ENCODE measurements around the gene EFHC1.
A peak's percentile ranks its signal among the peaks of the same experiment; 100 is the strongest.
"Not testable (repeated sequence)": the region's sequence is repeated elsewhere in the genome, so short reads cannot be mapped to it uniquely, and the experiment has no call there.

The EFHC1 gene

DNA sequence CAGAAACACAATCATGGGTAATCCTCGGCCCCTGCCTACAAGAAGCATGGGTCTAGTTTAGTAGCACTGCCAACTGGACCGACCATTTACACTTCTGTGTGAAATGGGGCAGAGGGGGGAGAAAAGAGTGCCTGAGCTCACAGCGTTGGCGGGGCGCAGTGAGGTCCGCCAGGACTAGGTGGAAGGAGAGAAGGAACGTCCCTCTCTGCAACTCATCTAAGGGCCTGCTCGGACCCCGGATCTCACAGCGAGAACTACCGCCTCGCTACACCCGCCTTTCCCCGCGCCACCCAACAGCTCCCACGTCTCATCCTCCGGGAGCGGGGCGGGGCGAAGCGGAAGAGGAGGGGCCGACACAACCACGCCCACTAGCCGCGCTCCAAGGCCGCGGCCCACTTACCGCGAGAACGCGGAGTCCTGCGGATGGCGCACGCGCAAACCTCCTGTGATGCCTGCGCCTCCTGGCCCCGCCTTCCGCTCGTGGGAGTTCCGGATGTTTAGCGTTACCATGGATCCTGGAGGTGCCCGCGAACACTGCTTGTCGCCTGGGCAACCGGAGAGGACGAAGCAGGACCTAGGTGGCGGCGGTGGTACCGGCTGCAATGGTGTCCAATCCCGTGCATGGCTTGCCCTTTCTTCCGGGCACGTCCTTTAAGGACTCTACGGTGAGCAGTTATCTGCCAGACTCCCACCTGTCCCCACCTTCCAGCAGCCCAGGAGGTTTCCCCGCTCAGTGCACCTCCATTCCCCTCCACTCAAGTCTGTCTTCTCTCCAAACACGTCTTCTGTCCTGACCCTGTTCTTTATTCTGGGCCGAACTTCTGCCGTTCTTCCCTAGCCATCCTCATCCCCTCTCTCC, at the start of gene EFHC1:
TSS of gene EFHC1 (plus strand) at position 534 of the 859 bp plus-strand sequence. CDS start at position 603, 69 bp downstream.
- peak; percentile 99 for DNase-seq

DNA sequence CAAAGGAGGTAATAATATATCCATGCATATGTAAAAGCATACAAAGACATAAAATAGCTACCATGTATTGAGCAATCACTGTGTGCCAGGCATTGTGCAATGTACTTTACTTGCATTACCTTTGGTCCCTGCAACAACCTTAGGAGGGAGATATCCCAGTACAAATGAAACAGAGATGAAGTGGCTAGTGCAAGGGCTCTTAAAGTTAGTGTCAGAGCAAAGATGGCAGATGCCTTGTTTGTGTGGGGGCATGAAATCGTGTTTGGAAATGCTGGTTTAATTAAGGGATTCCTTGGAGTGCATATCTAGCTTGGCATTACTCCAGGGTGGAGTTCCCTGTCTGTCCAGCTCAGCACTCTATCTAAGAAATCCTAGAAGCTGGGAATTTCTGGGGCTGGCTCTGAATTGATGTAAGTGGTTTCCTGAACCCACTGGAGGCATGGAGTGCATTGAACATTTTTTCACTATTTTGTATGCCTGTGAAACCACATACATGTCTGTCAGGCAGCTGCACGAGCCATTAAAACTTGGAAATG, 48.4 kb upstream of the EFHC1 start:
- no peak for DNase-seq

GRCh38 chr6:52373151-52373690, 46.9 kb upstream of the EFHC1 start:
- no peak for DNase-seq

GRCh38 chr6:52374247-52374646, 45.9 kb upstream of the EFHC1 start:
- no peak for DNase-seq

DNA sequence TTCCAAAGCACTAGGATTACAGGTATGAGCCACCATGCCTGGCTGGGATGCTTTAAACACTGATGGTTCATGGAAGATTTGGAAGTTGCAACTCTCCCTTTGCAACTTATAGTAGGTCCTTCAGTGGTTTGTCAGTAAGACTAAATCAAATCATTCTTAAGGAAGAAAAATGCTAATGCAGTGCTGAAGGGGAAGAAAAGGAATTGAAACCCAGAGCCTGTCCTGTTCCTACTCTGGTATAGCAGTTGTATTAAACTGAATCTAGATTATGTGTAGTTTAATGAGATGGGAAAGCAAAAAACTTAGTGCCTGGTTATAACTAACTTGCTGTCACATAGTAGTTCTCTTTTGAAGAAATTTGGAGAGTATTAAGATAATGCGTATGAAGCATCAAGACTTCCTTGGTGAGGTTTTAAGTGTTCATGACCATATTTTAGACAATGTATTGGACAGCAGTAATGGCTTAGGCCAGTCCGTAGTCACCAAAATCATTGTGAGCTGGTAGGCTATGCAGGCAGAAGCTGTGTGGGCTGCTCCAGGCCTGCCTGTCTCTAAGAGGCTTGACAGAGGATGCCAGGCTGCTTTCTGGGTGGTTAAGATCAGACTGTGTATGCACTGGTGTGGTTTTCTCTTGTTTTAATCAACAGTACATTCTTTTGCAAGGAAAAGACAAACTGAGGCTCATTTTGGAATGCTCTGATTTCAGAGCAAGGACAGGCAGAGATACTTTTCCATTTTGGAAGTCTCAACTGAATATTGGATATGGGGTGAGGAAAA, 44.2 kb upstream of the EFHC1 start:
- no peak for DNase-seq

DNA sequence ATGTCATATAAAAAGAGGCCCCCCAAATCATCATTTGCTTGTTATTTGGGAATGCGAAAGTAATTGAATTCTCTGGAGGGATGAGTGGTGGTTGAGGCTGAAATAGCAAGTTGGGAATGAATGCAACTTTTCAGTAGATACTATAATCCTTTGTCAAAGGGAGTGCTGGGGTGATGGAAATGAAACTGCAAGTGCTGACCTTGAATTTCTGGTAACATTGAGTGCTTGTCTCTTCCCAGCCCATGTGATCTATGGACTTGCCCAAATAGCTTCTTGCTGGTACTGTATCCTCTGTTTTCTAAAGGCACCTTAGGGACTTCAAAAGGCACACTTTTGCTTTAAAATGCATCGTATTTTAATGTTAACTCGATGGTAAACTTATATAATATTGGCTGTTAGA, 43.4 kb upstream of the EFHC1 start:
- peak; percentile 50 for DNase-seq

DNA sequence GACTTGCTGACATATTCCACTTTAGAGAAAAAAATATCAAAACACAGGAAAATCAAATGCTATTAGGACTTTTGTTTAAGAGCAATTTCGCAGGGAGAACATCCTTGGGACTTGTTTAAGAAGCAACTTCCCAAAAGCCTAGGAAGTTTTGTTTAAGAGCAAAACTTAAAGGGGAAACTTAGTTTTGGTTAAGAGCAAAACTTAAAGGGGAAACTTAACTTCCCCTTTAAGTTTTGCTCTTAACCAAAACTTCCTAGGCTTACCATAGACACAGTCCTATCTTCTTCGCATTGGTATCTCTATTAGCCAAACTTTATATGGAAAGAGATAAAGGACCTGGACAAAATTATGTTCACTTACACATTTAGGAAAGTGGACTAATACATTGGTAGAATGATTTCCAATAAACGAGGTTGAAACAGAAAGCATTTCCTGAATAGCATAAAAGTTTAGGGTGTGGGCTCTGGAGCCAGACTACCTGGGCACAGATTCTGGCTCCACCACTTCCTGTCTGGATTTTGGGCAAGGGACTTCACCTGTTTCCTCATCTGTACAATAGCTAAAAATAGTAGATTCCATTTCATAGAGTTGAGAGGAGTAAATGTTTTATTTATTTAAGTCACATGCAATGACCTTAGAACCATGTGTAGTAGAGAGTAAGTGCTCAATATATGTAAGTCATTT, 42.5 kb upstream of the EFHC1 start:
- DNase-seq: peak; percentile 76

DNA sequence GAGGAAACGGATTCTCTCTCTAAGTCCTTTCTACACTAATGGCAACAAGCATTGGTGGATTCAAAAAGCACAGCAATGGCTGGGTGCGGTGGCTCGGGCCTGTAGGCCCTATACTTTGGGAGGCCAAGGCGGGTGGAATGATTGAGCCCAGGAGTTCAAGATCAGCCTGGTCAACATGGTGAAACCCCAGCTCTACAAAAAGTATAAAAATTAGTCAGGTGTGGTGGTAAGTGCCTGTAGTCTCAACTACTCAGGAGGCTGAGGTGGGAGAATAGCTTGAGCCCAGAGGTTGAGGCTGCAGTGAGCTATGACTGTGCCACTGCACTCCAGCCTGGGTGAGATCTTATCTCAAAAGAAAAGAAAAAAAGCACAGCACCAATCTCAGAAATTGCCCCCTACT, 38.9 kb upstream of the EFHC1 start:
- DNase-seq: no peak

GRCh38 chr6:52384145-52384766, 35.9 kb upstream of the EFHC1 start:
- DNase-seq: no peak

DNA sequence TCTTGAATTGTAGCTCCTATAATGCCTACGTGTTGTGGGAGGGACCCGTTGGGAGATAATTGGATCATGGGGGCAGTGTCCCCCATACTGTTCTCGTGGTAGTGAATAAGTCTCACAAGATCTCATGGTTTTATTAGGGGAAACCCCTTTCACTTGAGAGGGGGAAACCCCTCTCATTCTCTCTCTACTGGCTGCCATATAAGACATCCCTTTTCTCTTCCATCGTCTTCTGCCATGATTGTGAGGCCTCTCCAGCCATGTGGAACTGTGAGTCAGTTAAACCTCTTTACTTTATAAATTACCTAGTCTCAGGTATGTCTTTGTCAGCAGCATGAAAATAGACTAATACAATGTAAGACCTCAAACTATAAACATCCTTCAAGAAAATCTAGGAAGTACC, 35.1 kb upstream of the EFHC1 start:
- DNase-seq: no peak

DNA sequence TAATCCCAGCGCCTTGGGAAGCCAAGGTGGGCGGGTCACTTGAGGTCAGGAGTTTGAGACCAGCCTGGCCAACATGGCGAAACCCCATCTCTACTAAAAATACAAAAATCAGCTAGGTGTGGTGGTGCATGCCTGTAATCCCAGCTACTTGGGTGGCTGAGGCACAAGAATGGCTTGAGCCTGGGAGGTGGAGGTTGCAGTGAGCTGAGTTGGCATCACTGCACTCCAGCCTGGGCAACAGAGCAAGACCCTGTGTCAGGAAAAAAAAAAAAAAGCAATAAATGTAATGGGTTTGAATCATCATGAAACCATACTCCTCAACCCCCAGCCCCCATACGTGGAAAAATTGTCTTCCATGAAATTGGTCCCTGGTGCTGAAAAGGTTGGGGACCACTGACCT, 32.0 kb upstream of the EFHC1 start:
- DNase-seq: not testable (repeated sequence)

DNA sequence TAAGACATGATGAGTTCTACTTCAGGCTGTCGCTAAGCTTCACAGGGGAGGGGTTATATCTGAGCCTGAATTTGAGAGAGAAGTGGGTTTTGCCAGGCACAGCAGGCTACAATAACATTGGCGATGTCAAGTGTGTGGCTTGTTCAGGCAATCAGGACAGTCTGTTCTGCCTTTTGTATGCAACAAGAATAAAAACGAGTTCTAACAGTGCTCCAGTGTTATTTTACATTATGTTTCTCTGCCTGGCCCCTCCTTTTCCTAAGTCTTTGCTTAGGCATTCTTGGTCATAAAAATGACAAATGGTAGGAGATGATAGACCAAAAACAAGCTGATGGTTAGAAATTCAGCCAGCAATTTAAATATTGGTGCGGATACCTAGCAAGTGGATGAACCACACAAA, 31.4 kb upstream of the EFHC1 start:
- no peak for DNase-seq

- DNase-seq: no peak
Measured at GRCh38 chr6:52389264-52389625, 30.9 kb upstream of the EFHC1 start.

GRCh38 chr6:52389626-52390360, 30.3 kb upstream of the EFHC1 start:
- DNase-seq: peak; percentile 12

DNA sequence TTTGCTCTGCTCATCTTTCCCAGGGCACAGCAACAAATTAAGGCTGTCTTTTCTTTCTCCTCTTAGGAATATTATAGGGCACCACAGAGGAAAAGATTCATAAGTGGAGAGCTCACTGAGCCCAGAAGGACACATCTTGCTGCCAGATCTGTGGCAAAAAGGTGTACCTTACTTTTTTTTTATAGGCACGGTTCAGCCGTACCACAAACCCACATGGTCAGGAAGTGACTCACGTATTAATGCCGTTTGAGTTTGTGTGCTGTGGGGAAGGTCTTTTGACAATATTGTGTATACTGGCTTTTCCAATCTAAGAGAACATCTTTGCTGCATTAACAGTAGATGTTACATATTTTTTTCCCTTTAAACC, 29.8 kb upstream of the EFHC1 start:
- no peak for DNase-seq

- no peak for DNase-seq
Measured at GRCh38 chr6:52391599-52391998, 28.5 kb upstream of the EFHC1 start.

DNA sequence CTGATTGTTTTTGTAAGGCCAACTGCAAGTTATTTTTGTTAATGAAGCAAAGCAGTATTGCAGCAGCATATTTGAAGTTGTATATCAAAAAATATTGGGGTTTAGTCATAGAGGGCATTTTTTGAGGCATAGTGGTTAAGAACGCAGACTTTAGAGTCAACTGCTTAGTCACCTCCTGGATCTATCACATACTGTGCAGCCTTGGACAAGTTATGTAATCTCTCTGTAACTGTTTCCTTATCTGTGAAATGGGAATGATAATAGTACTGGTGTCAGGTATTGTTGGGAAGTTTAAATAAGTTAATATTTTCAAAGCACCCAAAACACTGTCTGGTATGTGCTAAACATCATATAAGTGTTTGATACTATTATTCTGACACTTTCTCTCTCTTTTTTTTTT, 27.2 kb upstream of the EFHC1 start:
- peak; percentile 10 for DNase-seq

- DNase-seq: no peak
Measured at GRCh38 chr6:52393780-52394179, 26.4 kb upstream of the EFHC1 start.

DNA sequence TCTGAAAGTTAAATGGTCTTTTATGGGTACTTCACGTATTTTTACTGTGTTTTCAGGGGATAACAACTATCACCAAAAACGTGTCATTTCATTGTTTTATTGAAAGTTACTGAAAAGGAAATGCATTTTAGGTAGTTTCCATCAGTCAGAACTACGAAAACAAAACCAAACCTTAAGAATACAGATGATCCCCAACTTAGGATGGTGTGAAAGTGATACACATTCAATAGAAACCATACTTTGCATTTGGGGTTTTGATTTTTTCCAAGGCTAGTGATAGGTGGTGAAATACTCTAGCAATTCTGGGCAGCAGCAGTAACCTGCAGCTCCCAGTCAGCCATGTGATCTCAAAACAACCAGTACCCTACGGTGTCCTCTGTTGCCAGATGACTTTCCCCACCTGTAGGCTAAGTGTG, 25.9 kb upstream of the EFHC1 start:
- DNase-seq: no peak

- DNase-seq: no peak
Measured at GRCh38 chr6:52395969-52396368, 24.2 kb upstream of the EFHC1 start.

- peak; percentile 66 for DNase-seq
Measured at GRCh38 chr6:52399511-52400312, 20.4 kb upstream of the EFHC1 start.
